GM12873 (cell line): ENCODE measurements around the gene TRPV3.

Source experiments
- CTCF ChIP-seq: IDR thresholded peaks from 2 replicates; pipeline ENCODE4 v1.5.1; 2012; ENCODE audit warnings: low read depth, mild to moderate bottlenecking, moderate library complexity, low read length, control low read depth; ENCODE audit not compliant: insufficient read depth; ENCODE audit errors: missing control alignments

TRPV3 gene

GRCh38 chr17:3505008-3505407, 52.6 kb downstream of the TRPV3 start:
- TF ChIP-seq CTCF, result no peak

GRCh38 chr17:3503285-3503684, 54.3 kb downstream of the TRPV3 start:
- TF ChIP-seq CTCF, result no peak

GRCh38 chr17:3502466-3502865, 55.1 kb downstream of the TRPV3 start:
- no peak for TF ChIP-seq CTCF

GRCh38 chr17:3501344-3501743, 56.3 kb downstream of the TRPV3 start:
- TF ChIP-seq CTCF, result no peak

GRCh38 chr17:3497101-3497500, 60.5 kb downstream of the TRPV3 start:
- no peak for TF ChIP-seq CTCF

- TF ChIP-seq CTCF, result no peak
Measured at GRCh38 chr17:3485481-3486068, 72.0 kb downstream of the TRPV3 start.

- no peak for TF ChIP-seq CTCF
Measured at GRCh38 chr17:3482852-3483251, 74.8 kb downstream of the TRPV3 start.

GRCh38 chr17:3479988-3480387, 77.6 kb downstream of the TRPV3 start:
- no peak for TF ChIP-seq CTCF
